Spleen (tissue), 7 donors: ENCODE results near the gene PLAAT4.

Experiments
- POLR2A ChIP-seq, 3 donors: fragments of 450-650 bp; IDR thresholded peaks; one replicate each; pipeline ENCODE4 v1.5.1; 2017; ENCODE audit warnings: antibody characterized with exemption in 3 of 3, mild to moderate bottlenecking in 1 of 3
- POLR2AphosphoS5 ChIP-seq, 3 donors: sonication (generic); formaldehyde crosslinking; IDR thresholded peaks; one replicate each; pipeline ENCODE4 v1.5.1; 2017; ENCODE audit warnings: antibody characterized with exemption in 3 of 3
- TF ChIP-seq, protein P1 (sequence below), 11 experiments: fragments of 200-600 bp in 7 of 11; fragments of 450-650 bp in 4 of 11; sonication (generic) in 4 of 11; IDR thresholded peaks in 8 of 11; conservative IDR thresholded peaks in 3 of 11; 1 replicate in 7 of 11; 2 replicates in 4 of 11; pipeline versions ENCODE4 v1.4.0 to v1.8.0; 2016 to 2021; ENCODE audit warnings: antibody characterized with exemption in 11 of 11, inconsistent platforms in 4 of 11, mild to moderate bottlenecking in 1 of 11
- donor health status: DM: no; HTN: no; CAD: no; lungs with moderate emphysema.
- donor health status: DM: no; HTN: no; CAD: no.
- donor health status: DM: no; HTN: no; CAD: no.

DNA sequence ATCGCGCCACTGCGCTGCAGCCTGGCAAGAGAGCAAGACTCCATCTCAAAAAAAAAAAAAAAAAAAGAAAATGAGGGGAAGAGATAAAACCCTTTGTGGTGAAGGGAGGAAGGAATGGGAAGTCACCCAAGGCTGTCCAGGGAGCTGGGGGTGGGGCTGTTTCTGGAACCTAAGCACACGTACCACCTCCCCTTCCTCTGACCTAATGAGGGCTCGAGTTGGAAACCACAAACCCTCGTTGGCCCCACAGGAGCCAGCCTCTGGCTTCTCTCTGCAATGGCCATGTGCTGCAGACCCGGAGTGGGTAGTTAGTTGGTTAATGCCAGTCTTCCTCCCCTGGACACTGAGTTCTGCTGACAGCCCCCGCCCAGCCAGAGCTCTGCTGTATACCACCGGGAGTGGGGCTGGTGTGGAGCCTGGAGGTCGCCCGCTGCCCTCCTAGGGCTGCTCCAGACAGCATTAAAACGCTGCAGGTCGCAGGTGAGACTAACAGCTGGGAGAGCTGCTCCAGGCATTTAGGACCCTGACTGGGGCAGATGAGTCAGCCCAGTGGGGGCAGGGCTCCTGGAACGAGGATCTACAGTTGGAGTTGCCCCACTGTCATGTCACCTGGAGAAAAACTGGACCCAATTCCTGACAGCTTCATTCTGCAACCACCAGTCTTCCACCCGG is 30.6 kb upstream of the PLAAT4 start, which contains the start of gene LGALS12:
- TF ChIP-seq, protein P1, sequence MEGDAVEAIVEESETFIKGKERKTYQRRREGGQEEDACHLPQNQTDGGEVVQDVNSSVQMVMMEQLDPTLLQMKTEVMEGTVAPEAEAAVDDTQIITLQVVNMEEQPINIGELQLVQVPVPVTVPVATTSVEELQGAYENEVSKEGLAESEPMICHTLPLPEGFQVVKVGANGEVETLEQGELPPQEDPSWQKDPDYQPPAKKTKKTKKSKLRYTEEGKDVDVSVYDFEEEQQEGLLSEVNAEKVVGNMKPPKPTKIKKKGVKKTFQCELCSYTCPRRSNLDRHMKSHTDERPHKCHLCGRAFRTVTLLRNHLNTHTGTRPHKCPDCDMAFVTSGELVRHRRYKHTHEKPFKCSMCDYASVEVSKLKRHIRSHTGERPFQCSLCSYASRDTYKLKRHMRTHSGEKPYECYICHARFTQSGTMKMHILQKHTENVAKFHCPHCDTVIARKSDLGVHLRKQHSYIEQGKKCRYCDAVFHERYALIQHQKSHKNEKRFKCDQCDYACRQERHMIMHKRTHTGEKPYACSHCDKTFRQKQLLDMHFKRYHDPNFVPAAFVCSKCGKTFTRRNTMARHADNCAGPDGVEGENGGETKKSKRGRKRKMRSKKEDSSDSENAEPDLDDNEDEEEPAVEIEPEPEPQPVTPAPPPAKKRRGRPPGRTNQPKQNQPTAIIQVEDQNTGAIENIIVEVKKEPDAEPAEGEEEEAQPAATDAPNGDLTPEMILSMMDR (IDR thresholded peaks at IDR 0.05 in 8 of 11, conservative IDR thresholded peaks at IDR 0.05 in 3 of 11): no peak
- TF ChIP-seq POLR2AphosphoS5 (IDR thresholded peaks at IDR 0.05) (no peak), POLR2A (IDR thresholded peaks at IDR 0.05) (no peak)
